NCI-H526 treated with DMSO at 0.1 percent for 48 hours (cell line): ENCODE results near the gene SLC37A1.

Experiments
- DNase-seq: peaks from one replicate; lab custom pipeline; 2025; lab: John Stamatoyannopoulos, UW

Gene SLC37A1

GRCh38 chr21:42578761-42579415 is 65.2 kb downstream of the SLC37A1 start:
- no peak for DNase-seq

- no peak for DNase-seq
Measured at GRCh38 chr21:42579456-42580075, 65.9 kb downstream of the SLC37A1 start.

DNA sequence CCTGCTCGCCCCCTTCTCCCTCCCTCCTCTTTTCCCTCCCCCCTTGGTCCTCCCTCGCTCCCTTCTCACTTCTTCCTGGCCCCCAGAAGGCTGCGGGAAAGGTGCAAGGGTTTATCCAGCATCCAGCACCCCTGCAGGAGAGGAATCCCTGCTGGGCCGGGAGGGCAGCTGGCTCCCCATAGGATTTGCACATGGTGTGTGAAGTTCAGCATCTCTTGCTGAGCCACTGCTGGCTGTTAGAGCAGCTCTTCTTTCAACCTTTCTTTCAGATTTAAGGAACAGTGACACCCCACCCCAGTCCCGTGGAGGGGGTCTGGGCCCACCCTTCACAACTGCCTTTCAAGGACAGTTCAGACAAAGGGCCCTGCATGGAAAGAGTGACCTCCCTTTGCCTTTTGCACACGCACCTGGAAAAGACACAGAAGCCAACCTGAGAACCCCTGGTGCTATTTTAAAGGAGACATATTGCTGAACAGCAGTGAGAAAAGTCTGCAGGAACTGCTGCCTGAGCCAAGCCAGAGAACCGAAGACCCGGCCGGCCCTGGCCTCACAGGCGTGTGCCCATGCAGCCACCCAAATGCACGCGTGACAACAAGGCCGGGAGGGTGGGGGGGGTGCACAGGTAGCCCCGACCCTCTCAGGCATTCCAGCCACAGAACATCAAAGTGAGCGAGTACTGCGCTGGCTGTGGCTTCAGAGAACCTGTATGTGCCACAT is 66.6 kb downstream of the SLC37A1 start:
- DNase-seq, result no peak

DNA sequence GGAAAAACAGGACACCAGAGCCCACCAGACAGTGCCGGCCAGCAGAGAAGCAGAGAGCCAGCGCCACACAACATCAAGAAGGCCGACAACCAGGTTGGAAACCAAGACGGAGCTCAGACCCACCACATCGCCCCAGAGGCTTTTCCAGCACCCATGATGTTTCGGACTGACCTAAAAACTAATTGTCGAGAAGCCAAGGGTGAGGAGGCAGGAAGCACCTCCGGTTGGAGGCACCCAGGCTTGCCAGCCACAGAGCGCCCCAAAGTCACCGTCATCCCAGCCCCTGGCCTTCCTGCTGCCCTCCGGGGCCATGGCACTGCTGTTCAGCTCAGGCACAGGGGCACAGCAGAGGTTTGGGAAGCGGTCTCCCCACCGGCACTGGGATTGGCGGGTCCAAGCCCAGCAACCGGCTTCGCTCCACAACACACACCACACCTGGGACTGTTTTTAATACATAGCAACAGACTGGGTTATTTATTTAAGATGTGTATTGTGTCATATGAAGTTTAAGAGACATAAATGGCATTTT is 67.2 kb downstream of the SLC37A1 start:
- no peak for DNase-seq

DNA sequence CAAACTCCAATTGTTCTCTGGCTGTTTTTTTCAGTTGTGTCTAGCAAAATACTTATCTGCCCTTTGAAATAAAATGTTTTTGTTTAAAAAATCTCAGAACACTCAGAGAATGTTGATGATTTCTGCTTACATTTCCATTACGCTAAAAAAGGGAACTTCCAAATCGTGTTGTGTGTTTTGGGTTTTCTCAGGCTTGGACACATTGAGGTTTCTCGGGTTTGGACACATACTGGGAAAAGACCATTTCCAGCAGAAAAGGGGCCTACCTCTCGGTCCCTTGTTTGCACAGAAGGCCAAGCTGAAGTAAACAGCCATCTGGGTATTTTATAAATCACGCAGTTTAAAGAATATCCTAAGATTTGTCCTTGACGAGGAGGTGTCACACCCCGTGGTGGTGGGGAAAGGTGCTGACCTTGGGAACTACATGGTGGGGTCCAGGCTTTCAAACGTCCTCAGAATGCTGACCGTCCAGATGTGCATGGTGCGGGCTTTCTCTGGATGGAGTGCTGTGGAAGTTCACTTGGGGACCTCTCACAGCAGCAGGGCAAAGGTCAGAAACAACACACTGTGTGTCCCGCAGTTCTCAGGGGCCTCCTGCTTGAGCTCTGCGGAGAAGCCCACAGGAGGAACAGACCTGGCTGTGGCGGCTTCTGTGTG is 67.8 kb downstream of the SLC37A1 start:
- DNase-seq, result no peak

GRCh38 chr21:42581993-42582786 is 68.5 kb downstream of the SLC37A1 start:
- no peak for DNase-seq

DNA sequence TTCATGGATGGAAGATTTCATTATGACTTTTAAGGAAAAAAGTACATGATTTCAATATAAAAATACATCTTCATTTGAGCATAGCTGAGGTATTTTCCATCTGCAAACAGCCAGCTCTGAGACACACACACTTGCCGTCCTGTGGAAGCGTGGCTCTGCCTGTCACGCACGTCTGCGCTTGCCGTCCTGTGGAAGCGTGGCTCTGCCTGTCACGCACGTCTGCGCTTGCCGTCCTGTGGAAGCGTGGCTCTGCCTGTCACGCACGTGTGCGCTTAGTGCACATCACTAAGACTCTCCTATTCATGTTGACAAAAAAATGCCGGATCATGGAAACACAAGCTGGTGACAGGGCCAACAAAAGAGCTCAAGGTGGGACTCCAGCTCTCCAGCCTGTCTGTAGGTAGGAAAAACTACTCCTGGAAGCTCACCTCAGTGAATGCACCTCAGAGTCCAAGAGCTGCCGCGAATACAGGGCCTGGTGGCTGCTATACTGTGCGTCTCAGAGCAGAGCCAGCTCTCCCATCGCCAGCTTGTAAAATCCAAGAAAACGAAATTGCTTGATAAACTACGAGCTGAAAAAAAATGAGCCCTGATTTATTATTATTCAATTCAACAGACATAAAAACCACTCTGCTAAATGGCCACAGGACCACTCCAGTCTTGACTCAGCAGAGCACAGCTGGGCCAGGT is 69.3 kb downstream of the SLC37A1 start:
- no peak for DNase-seq

GRCh38 chr21:42583477-42584295 is 70.0 kb downstream of the SLC37A1 start:
- no peak for DNase-seq

- DNase-seq, result no peak
Measured at GRCh38 chr21:42584296-42584641, 70.6 kb downstream of the SLC37A1 start.

DNA sequence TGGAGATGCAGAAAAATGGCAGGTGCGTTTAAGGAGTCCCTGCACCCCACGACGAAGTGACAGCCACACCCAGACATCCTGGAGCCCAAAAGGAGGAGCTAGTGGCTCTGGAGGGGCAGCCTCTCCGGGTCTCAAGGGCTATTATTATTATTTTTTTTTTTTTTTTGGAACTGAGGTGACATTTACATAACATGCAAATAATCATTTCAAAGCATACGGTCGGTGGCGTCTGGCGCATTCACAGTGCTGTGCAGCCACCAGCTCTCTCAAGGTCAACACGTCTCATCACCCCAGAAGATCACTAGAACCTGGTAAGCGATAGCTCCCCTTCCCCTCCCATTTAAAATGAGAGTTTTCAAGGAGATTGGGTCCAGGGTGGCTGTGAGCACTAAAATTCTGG is 72.2 kb downstream of the SLC37A1 start:
- peak; percentile 32 for DNase-seq

GRCh38 chr21:42586406-42586805 is 72.8 kb downstream of the SLC37A1 start:
- no peak for DNase-seq

GRCh38 chr21:42587036-42587435 is 73.4 kb downstream of the SLC37A1 start:
- DNase-seq, result no peak

DNA sequence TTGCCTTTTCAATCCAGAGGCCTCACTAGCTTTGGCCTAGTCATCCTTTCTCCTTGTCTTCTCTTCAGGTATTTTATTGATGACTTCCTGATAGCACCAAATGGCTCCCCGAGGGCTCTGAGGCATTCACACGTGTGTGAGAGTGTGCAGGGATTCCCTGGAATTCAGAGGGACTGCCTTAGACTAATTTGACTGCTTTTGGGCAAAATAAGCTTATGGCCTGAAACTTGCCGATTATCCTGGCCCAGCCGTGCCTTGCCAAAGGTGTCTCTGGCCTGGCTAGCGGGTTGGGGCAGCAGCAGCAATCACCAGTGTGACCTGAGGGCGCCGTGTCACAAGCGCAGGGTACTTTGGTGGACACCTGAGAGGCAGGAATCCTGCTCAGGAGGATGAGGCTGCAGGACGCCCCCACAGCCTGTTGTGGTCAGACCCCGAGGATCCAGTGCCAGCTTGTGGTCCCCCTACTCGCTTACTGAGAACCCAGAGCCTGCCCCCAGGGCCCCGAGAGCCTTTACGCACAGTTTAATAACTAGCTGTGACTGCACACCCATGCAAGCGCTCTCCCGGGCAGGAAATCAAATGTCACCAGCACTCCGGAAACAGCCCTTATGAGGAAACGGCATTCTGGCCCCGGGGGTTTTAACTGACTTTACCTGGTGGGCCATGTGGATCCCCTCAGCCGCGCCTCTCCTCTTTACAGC is 76.9 kb downstream of the SLC37A1 start:
- no peak for DNase-seq

GRCh38 chr21:42591170-42591869 is 77.7 kb downstream of the SLC37A1 start:
- no peak for DNase-seq

GRCh38 chr21:42592156-42592820 is 78.6 kb downstream of the SLC37A1 start:
- no peak for DNase-seq

DNA sequence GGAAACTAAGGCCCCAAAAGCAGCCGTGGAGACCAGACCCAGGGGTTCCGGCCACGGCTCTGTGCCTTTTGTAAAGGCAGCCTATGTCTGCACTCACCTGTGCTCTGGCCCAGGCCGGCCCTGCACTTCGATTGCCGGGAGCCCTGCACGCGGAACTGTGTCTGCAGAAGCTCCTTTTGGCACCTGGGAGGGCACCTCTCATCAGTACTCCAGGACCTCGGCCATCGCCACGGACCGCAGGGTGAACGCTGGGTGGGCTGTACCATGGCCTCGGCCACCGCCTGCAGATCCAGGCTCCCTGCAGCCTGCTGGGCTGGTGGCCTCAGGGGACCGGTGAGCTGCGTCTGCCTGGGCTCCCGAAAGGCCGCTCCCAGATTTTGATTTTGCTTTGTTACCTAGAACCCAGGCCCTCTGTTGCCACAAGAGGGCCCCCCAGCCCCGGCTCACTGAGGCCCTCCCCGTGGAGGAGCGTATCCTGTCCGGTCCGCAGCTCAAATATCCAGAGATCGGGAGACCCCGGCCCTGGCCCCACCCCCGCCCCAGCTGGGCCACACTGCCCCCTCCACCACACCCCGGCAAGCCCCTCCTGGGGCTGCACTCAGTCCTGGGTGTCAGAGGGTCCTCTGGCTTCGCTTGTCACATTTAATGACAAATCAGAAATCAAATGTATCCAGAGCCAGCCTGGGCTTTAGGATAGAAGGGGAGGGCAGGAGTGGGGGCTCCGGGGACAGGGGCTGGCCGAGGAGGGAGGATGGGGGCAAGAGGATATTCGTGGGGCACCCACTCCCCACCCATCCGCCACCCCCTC is 79.6 kb downstream of the SLC37A1 start:
- DNase-seq, result peak; percentile 50

GRCh38 chr21:42594616-42595282 is 81.1 kb downstream of the SLC37A1 start:
- no peak for DNase-seq
